AG04450 (cell line): ENCODE data around the gene STRA6. TPM values are rescaled to one million over a fixed set of nuclear protein-coding genes. Genes with fewer than 3 reads are reported as not detected.

ENCODE experiments used
- CTCF ChIA-PET: fragments of 300-600, 350-600 bp; formaldehyde crosslinking; extraction: SDS; loops from one replicate; lab custom pipeline; 2022; ENCODE audit warnings: antibody characterized with exemption, inconsistent platforms; lab: Charles Lee
- POLR2A ChIA-PET: fragments of 350-600 bp; formaldehyde crosslinking; extraction: SDS; loops from one replicate; lab custom pipeline; 2021; ENCODE audit warnings: antibody characterized with exemption, inconsistent platforms; lab: Yijun Ruan, JAX
- DNase-seq: peaks from one replicate; pipeline ENCODE4 v3.0.0-alpha.2; 2011; ENCODE audit warnings: low read depth, low spot score
- H3K27ac ChIP-seq: one replicate; pipeline ENCODE4 v1.5.1; 2012; ENCODE audit warnings: low read depth, low read length, control low read depth
- H3K27me3 ChIP-seq: one replicate; pipeline ENCODE4 v1.6.0; 2012; ENCODE audit warnings: low read length; ENCODE audit not compliant: control insufficient read depth, insufficient read depth
- H3K4me3 ChIP-seq: 2 replicates; pipeline ENCODE4 v1.5.1; 2011; ENCODE audit warnings: mild to moderate bottlenecking, low read depth, low read length, control low read depth
- H3K9me3 ChIP-seq: 2 replicates; pipeline ENCODE4 v1.5.1; 2012; ENCODE audit warnings: low read length; ENCODE audit not compliant: control insufficient read depth, insufficient read depth
- polyA plus RNA-seq: library from polyadenylated mRNA; depleted of rRNA; stranded (reverse); fragments of >200 nt; gene quantifications from 2 replicates; pipeline ENCODE4 v1.2.3, GENCODE V29; 2011; rRNA removed
- small RNA-seq: library from RNA; depleted of rRNA; stranded (forward); fragments of <200 nt; gene quantifications from one replicate; pipeline ENCODE3, GENCODE V24; 2012; ENCODE audit warnings: low read depth; ENCODE audit not compliant: insufficient read length
- TF ChIP-seq, protein P1 (sequence below): IDR thresholded peaks from 2 replicates; pipeline ENCODE4 v1.5.1; 2011; ENCODE audit warnings: low read depth, low read length, control low read depth, inconsistent platforms

Gene STRA6
- polyA plus RNA-seq, 1 experiment: 0.12 TPM

DNA sequence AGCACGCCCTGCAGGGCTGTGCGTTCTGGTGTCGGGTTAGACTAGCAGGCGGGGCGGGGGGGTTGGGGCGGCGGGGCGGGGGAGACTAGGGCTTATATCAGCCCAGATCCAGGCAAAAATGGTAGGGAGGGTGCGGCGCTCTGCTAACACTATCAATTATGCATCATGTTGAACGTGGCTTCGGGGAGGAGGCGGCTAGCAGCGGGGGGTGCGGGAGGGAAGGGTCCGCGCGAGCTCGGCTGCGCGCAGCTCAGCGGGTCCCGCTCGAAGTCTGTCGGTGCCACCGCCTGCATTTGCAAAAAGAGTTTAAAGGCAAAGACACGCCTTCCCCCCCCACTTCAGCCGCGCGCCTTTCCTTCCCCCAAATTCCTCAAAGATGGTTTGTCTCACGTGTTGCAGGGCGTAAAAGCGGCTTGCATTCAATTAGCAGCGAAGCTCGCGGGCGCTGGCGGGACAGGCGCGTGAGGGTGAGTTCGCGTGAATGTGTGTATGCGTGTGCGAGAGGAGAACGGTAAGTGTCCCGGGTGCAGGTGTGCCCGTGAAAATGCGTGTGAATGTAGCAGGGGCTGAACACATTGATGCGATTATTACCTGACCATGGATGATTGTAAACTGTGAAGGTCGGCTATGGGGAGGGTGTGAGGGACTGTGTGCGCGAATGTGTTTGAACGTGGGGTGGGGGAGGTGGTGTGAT, 72.3 kb downstream of the STRA6 start, which contains the start of gene ISLR2:
Gene ISLR2 (plus strand): TSS at position 432 of the 694 bp plus-strand sequence. CDS start 2,169 bp downstream, outside the sequence.
- Histone ChIP-seq H3K9me3 (peaks cover 24% of the 10 kb centered on the region), H3K27me3 (peaks cover 87% of the 10 kb centered on the region), H3K27ac (no peak within 1 kb of the TSS), H3K4me3 (no peak within 1 kb of the TSS)
- TF ChIP-seq, protein P1, sequence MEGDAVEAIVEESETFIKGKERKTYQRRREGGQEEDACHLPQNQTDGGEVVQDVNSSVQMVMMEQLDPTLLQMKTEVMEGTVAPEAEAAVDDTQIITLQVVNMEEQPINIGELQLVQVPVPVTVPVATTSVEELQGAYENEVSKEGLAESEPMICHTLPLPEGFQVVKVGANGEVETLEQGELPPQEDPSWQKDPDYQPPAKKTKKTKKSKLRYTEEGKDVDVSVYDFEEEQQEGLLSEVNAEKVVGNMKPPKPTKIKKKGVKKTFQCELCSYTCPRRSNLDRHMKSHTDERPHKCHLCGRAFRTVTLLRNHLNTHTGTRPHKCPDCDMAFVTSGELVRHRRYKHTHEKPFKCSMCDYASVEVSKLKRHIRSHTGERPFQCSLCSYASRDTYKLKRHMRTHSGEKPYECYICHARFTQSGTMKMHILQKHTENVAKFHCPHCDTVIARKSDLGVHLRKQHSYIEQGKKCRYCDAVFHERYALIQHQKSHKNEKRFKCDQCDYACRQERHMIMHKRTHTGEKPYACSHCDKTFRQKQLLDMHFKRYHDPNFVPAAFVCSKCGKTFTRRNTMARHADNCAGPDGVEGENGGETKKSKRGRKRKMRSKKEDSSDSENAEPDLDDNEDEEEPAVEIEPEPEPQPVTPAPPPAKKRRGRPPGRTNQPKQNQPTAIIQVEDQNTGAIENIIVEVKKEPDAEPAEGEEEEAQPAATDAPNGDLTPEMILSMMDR: no peak
- ChIA-PET CTCF (interaction anchor here (0.6 to 3.7 kb wide), 3 partner anchors 40 to 178 kb away, joined by 7 to 58 read pairs (median 9); no protein-coding TSS in a partner anchor), POLR2A (no interaction called here)
- no peak for DNase-seq

DNA sequence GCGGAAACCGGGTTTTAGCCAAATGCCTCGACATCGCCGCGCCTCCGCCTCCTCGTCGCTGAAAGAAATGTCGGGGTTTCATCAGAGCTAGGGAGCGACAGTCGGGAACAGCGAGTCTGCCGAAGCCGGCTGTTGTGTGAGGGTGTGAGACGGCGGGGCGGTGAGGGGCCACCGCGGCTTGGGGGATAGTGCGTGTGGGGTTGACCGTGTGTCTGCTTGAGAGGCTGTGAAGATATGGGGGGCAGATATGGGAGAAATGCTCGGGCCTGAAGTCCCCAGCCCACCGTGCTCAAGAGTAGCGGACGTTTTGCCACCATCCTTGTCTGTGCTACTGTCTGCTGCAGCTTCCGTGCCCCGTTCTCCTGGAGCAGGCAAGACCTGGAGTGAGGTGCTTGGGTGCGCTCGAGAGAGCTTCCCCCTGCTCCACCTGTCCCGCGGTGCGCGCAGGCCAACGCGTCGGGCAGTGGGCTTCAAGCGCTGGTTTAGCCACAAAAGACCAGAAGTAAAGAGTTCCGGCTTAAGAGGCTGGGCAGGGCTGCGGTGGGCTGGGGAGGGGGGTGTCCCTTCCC, 72.9 kb downstream of the STRA6 start:
- ChIA-PET CTCF (interaction anchor here (0.6 to 3.7 kb wide), 4 partner anchors 157 to 192 kb away, joined by 4 to 58 read pairs (median 32); no protein-coding TSS in a partner anchor), POLR2A (no interaction called here)
- peaks cover 87% of the 10 kb centered on the region for H3K27me3 ChIP-seq
- no peak overlapping the region for H3K4me3 ChIP-seq
- no peak for DNase-seq
- H3K9me3 ChIP-seq: peaks cover 21% of the 10 kb centered on the region
- no peak overlapping the region for H3K27ac ChIP-seq
- TF ChIP-seq, protein P1: no peak

Small RNAs within 50 kb of the gene (small RNA-seq; reads per million reads assigned to genes)
- not detected for gene RF00017

Other genes with a start within 250 kb of the STRA6 start
- gene STOML1, start 210.5 kb downstream of the STRA6 start, polyA plus RNA-seq: 7.3 and 10.0 TPM in 2 replicates
- 7.6 and 12.5 TPM in 2 replicates for gene PML, start 208.1 kb downstream of the STRA6 start, polyA plus RNA-seq
- not detected in 2 replicates for gene GOLGA6A, start 120.2 kb downstream of the STRA6 start, polyA plus RNA-seq
- gene ISLR2, start 72.2 kb downstream of the STRA6 start, polyA plus RNA-seq: not detected in 2 replicates
- 2.3 and 3.0 TPM in 2 replicates for gene ISLR, start 29.1 kb downstream of the STRA6 start, polyA plus RNA-seq
- gene CCDC33, start 33.5 kb upstream of the STRA6 start, polyA plus RNA-seq: not detected in 2 replicates
- 0.09 and 0.14 TPM in 2 replicates for gene CYP11A1, start 164.9 kb upstream of the STRA6 start, polyA plus RNA-seq
- 7.5 and 11.4 TPM in 2 replicates for gene SEMA7A, start 231.2 kb upstream of the STRA6 start, polyA plus RNA-seq